Measurements from ENCODE around the gene RBP2. TPM values are rescaled to one million over a fixed set of nuclear protein-coding genes. Genes with fewer than 3 reads are reported as not detected.

RBP2 gene
- total RNA-seq, 1 donor from 2014 or later, result 3.1 TPM

DNA sequence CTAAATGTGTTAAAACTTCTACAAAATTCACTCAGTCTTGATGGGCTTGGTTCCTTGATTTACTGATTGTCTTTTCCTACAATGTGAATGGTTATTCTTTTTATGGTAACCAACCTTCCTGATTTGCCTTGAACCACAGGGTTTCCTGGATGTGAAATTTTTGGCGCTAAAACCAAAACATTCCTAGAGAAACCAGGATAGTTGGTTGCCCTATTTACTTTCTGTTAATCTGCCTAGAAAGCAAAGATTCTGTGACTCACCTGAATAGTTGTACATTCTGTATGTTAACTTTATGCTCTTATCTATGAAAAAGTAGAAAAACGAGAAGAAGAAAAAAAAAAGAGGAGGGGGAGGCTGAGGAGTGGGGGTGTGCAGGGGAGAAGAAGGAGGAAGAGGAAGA lies 23.2 kb upstream of the RBP2 start:
- H3K9me3 ChIP-seq, result no peaks in the 10 kb centered on the region
- TF ChIP-seq, protein P1, sequence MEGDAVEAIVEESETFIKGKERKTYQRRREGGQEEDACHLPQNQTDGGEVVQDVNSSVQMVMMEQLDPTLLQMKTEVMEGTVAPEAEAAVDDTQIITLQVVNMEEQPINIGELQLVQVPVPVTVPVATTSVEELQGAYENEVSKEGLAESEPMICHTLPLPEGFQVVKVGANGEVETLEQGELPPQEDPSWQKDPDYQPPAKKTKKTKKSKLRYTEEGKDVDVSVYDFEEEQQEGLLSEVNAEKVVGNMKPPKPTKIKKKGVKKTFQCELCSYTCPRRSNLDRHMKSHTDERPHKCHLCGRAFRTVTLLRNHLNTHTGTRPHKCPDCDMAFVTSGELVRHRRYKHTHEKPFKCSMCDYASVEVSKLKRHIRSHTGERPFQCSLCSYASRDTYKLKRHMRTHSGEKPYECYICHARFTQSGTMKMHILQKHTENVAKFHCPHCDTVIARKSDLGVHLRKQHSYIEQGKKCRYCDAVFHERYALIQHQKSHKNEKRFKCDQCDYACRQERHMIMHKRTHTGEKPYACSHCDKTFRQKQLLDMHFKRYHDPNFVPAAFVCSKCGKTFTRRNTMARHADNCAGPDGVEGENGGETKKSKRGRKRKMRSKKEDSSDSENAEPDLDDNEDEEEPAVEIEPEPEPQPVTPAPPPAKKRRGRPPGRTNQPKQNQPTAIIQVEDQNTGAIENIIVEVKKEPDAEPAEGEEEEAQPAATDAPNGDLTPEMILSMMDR (IDR thresholded peaks at IDR 0.05), result no peak
- no peaks in the 10 kb centered on the region for H3K27me3 ChIP-seq (ENCODE audit: low read depth)
- H3K27ac ChIP-seq, result no peak overlapping the region
- H3K4me3 ChIP-seq, result no peak overlapping the region
- DNase-seq (no peak), ATAC-seq (no peak)
- no peaks in the 10 kb centered on the region for H3K36me3 ChIP-seq
- intact Hi-C loops (cut with DNase I), result no loop called here
- H3K4me1 ChIP-seq, result no peaks in the 10 kb centered on the region

DNA sequence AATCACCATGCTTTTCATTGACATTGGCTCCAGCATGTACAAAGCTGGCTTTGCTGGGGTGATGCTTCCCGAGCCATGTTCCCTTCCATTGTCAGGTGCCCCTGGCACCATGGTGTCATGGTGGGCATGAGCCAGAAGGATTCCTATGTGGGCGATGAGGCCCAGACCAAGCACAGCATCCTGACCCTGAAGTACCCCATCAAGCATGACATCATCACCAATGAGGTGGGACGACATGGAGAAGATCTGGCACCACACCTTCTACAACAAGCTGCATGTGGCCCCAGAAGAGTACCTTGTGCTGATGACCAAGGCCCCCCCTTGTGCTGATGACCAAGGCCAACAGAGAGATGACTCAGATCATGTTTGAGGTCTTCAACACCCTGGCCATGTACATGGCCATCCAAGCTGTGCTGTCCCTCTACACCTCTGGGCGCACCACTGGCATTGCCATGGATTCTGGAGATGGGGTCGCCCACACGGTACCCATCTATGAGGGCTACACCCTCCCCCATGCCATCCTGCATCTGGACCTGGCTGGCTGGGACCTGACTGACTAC lies 17.6 kb upstream of the RBP2 start:
- TF ChIP-seq, protein P1 (IDR thresholded peaks at IDR 0.05), result no peak
- no peaks in the 10 kb centered on the region for H3K4me1 ChIP-seq
- no peaks in the 10 kb centered on the region for H3K9me3 ChIP-seq
- H3K4me3 ChIP-seq, result no peak overlapping the region
- DNase-seq (no peak), ATAC-seq (no peak)
- intact Hi-C loops (cut with DNase I), result no loop called here
- H3K27me3 ChIP-seq (ENCODE audit: low read depth), result no peaks in the 10 kb centered on the region
- H3K27ac ChIP-seq, result no peak overlapping the region
- no peaks in the 10 kb centered on the region for H3K36me3 ChIP-seq

GRCh38 chr3:139491966-139492365 lies 15.7 kb upstream of the RBP2 start:
- ATAC-seq (no peak), DNase-seq (no peak)
- Histone ChIP-seq H3K27me3 (ENCODE audit: low read depth) (no peaks in the 10 kb centered on the region), H3K27ac (no peak overlapping the region), H3K4me3 (no peak overlapping the region), H3K9me3 (no peaks in the 10 kb centered on the region), H3K36me3 (no peaks in the 10 kb centered on the region), H3K4me1 (no peaks in the 10 kb centered on the region)
- TF ChIP-seq, protein P1 (IDR thresholded peaks at IDR 0.05), result no peak
- intact Hi-C loops (cut with DNase I), result no loop called here

- no peak overlapping the region for H3K27ac ChIP-seq
- intact Hi-C loops (cut with DNase I), result no loop called here
- no peaks in the 10 kb centered on the region for H3K36me3 ChIP-seq
- TF ChIP-seq, protein P1 (IDR thresholded peaks at IDR 0.05), result no peak
- DNase-seq (no peak), ATAC-seq (peak; percentile 81 to 86)
- no peaks in the 10 kb centered on the region for H3K27me3 ChIP-seq (ENCODE audit: low read depth)
- no peaks in the 10 kb centered on the region for H3K9me3 ChIP-seq
- no peak overlapping the region for H3K4me3 ChIP-seq
- H3K4me1 ChIP-seq, result no peaks in the 10 kb centered on the region
These were observed 14.8 kb upstream of the RBP2 start for GRCh38 chr3:139491027-139491700.

GRCh38 chr3:139482206-139482605 lies 5.9 kb upstream of the RBP2 start:
- intact Hi-C loops (cut with DNase I), result no loop called here
- Histone ChIP-seq H3K4me3 (no peak overlapping the region), H3K27me3 (ENCODE audit: low read depth) (no peaks in the 10 kb centered on the region), H3K27ac (no peak overlapping the region), H3K36me3 (no peaks in the 10 kb centered on the region), H3K4me1 (no peaks in the 10 kb centered on the region), H3K9me3 (no peaks in the 10 kb centered on the region)
- TF ChIP-seq, protein P1 (IDR thresholded peaks at IDR 0.05), result no peak
- no peak for DNase-seq
- ATAC-seq, result no peak
